MM.1S (cell line): ENCODE results near the gene PSMD6.

Experiments used
- EZH2 ChIP-seq: fragments of 300-600 bp; sonication (generic); optimal IDR thresholded peaks from 2 replicates; pipeline ENCODE3; 2017; ENCODE audit warnings: low read depth, mild to moderate bottlenecking, antibody characterized with exemption, low read length, mixed read lengths
- TF ChIP-seq, protein P1 (sequence below): fragments of 300-600 bp; sonication (generic); IDR thresholded peaks from 2 replicates; pipeline ENCODE4 v1.5.1; 2016; ENCODE audit warnings: antibody characterized with exemption, low read length, mixed read lengths

DNA sequence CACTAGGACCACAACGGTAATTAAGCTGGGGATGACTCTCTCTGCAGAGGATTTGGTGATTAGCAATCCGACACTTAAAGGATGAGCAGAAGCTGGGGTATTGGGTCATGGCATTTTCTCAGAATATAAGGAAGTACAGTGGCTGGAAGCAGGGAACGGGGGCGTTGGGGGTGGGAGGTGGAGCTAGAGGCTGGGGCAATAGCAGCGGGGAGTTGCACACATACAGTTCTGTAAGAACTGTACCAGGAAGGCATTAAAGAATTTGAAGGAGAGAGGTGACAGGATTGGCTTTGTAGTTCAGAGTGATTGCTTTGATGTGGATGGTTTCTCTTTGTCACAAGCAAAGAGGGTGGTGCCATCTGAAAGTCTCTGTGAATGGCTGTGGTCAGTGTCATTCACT, 28.2 kb downstream of the PSMD6 start:
- TF ChIP-seq, protein P1, sequence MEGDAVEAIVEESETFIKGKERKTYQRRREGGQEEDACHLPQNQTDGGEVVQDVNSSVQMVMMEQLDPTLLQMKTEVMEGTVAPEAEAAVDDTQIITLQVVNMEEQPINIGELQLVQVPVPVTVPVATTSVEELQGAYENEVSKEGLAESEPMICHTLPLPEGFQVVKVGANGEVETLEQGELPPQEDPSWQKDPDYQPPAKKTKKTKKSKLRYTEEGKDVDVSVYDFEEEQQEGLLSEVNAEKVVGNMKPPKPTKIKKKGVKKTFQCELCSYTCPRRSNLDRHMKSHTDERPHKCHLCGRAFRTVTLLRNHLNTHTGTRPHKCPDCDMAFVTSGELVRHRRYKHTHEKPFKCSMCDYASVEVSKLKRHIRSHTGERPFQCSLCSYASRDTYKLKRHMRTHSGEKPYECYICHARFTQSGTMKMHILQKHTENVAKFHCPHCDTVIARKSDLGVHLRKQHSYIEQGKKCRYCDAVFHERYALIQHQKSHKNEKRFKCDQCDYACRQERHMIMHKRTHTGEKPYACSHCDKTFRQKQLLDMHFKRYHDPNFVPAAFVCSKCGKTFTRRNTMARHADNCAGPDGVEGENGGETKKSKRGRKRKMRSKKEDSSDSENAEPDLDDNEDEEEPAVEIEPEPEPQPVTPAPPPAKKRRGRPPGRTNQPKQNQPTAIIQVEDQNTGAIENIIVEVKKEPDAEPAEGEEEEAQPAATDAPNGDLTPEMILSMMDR: no peak
- no peak for TF ChIP-seq EZH2
